Measurements from ENCODE around the gene DCC. TPM values are rescaled to one million over a fixed set of nuclear protein-coding genes. Genes with fewer than 3 reads are reported as not detected.
A peak's percentile ranks its signal among the peaks of the same experiment; 100 is the strongest.

Gene DCC
- total RNA-seq, 2 donors from 2014 or later = 0.33 TPM; not detected in 1

- H3K27ac ChIP-seq = no peak overlapping the region
- intact Hi-C loops (cut with DNase I) = no loop called here
- no peak overlapping the region for H3K4me3 ChIP-seq
- no peaks in the 10 kb centered on the region for H3K27me3 ChIP-seq
- WGBS, 2 donors = 70 to 73% methylated on average over 2 of the region's 2 CpGs
- no peaks in the 10 kb centered on the region for H3K36me3 ChIP-seq (replicated peaks in 1 of 2; ENCODE audit: insufficient read depth in 1 of 2, low read depth in 2 of 2)
- DNase-seq = no peak
- H3K4me1 ChIP-seq = no peaks in the 10 kb centered on the region
- no peak for TF ChIP-seq CTCF (IDR thresholded peaks at IDR 0.05)
- no peak for TF ChIP-seq POLR2A (IDR thresholded peaks at IDR 0.05)
- H3K9me3 ChIP-seq = no peaks in the 10 kb centered on the region
- ATAC-seq = no peak
Observed at GRCh38 chr18:53553030-53553429, 1213.0 kb downstream of the DCC start.

GRCh38 chr18:53556450-53556849, 1216.5 kb downstream of the DCC start:
- H3K4me3 ChIP-seq = no peak overlapping the region
- H3K27me3 ChIP-seq = no peaks in the 10 kb centered on the region
- TF ChIP-seq POLR2A (IDR thresholded peaks at IDR 0.05) (no peak), CTCF (IDR thresholded peaks at IDR 0.05) (no peak)
- WGBS, 2 donors = 67 to 68% methylated on average over 2 of the region's 2 CpGs
- DNase-seq (no peak), ATAC-seq (no peak)
- no peaks in the 10 kb centered on the region for H3K4me1 ChIP-seq
- H3K27ac ChIP-seq = no peak overlapping the region
- no peaks in the 10 kb centered on the region for H3K36me3 ChIP-seq (replicated peaks in 1 of 2; ENCODE audit: insufficient read depth in 1 of 2, low read depth in 2 of 2)
- intact Hi-C loops (cut with DNase I) = no loop called here
- no peaks in the 10 kb centered on the region for H3K9me3 ChIP-seq

GRCh38 chr18:53560546-53560945, 1220.5 kb downstream of the DCC start:
- WGBS, 2 donors = 59 to 74% methylated on average over 2 of the region's 2 CpGs
- no peak for ATAC-seq
- Histone ChIP-seq H3K36me3 (replicated peaks in 1 of 2; ENCODE audit: insufficient read depth in 1 of 2, low read depth in 2 of 2) (no peaks in the 10 kb centered on the region), H3K27ac (no peak overlapping the region), H3K9me3 (no peaks in the 10 kb centered on the region), H3K4me1 (no peaks in the 10 kb centered on the region), H3K4me3 (no peak overlapping the region), H3K27me3 (no peaks in the 10 kb centered on the region)
- TF ChIP-seq CTCF (IDR thresholded peaks at IDR 0.05) = no peak
- TF ChIP-seq POLR2A (IDR thresholded peaks at IDR 0.05) = no peak
- intact Hi-C loops (cut with DNase I) = no loop called here
- no peak for DNase-seq

GRCh38 chr18:53566626-53567025, 1226.6 kb downstream of the DCC start:
- H3K9me3 ChIP-seq = no peaks in the 10 kb centered on the region
- DNase-seq (no peak), ATAC-seq (no peak)
- no peak overlapping the region for H3K27ac ChIP-seq
- TF ChIP-seq CTCF (IDR thresholded peaks at IDR 0.05) = no peak
- no peak for TF ChIP-seq POLR2A (IDR thresholded peaks at IDR 0.05)
- H3K36me3 ChIP-seq (replicated peaks in 1 of 2; ENCODE audit: insufficient read depth in 1 of 2, low read depth in 2 of 2) = no peaks in the 10 kb centered on the region
- no peak overlapping the region for H3K4me3 ChIP-seq
- no peaks in the 10 kb centered on the region for H3K4me1 ChIP-seq
- WGBS, 2 donors = 80 to 85% methylated on average over 2 of the region's 2 CpGs
- intact Hi-C loops (cut with DNase I) = no loop called here
- H3K27me3 ChIP-seq = no peaks in the 10 kb centered on the region

GRCh38 chr18:53567929-53568574, 1228.1 kb downstream of the DCC start:
- Histone ChIP-seq H3K36me3 (replicated peaks in 1 of 2; ENCODE audit: insufficient read depth in 1 of 2, low read depth in 2 of 2) (no peaks in the 10 kb centered on the region), H3K27ac (no peak overlapping the region), H3K4me3 (no peak overlapping the region), H3K4me1 (no peaks in the 10 kb centered on the region), H3K9me3 (no peaks in the 10 kb centered on the region), H3K27me3 (no peaks in the 10 kb centered on the region)
- intact Hi-C loops (cut with DNase I) = no loop called here
- no peak for TF ChIP-seq POLR2A (IDR thresholded peaks at IDR 0.05)
- peak in 6 of 7 experiments; percentile 29 to 49 (median 44) for TF ChIP-seq CTCF (IDR thresholded peaks at IDR 0.05)
- DNase-seq (peak in 1 of 4 donors; percentile 18), ATAC-seq (peak; percentile 47)
- WGBS, 2 donors = 43 to 49% methylated on average over 12 of the region's 12 CpGs

All from body of pancreas (tissue), 4 donors.